Activated B cell treated with CpG ODN at 0.5 μM for 24 hours (primary cell): ENCODE measurements around the gene VAC14. TPM values are rescaled to one million over a fixed set of nuclear protein-coding genes. Genes with fewer than 3 reads are reported as not detected.

Source experiments
- ATAC-seq: fragments of 200-7000 bp; cut with Tn5 transposase; one replicate; pipeline ENCODE4 v1.10.0; 2021; ENCODE audit warnings: low read depth, mild to moderate bottlenecking, moderate library complexity
- CTCF ChIA-PET: fragments of 350-600 bp; sonication (Branson Sonifier 250); formaldehyde crosslinking; loops from one replicate; lab custom pipeline; 2021; ENCODE audit warnings: antibody characterized with exemption; lab: Charles Lee
- POLR2A ChIA-PET: fragments of 350-600 bp; sonication (Branson Sonifier 250); formaldehyde crosslinking; loops from one replicate; lab custom pipeline; 2021; ENCODE audit warnings: antibody characterized with exemption; lab: Charles Lee
- DNase-seq: peaks from one replicate; pipeline ENCODE4 v3.0.0; 2022
- H3K27ac Mint-ChIP-seq: one replicate; pipeline ENCODE4 v1.8.0; 2020; ENCODE audit warnings: mixed read lengths
- H3K27me3 Mint-ChIP-seq: one replicate; pipeline ENCODE4 v1.8.0; 2021; ENCODE audit warnings: mixed read lengths
- H3K36me3 Mint-ChIP-seq: one replicate; pipeline ENCODE4 v1.8.0; 2021; ENCODE audit warnings: low read depth, mixed read lengths
- H3K4me1 Mint-ChIP-seq: one replicate; pipeline ENCODE4 v1.8.0; 2021; ENCODE audit warnings: mixed read lengths
- H3K4me3 Mint-ChIP-seq: one replicate; pipeline ENCODE4 v1.8.0; 2020; ENCODE audit warnings: mild to moderate bottlenecking, mixed read lengths
- H3K9me3 Mint-ChIP-seq: one replicate; pipeline ENCODE4 v1.8.0; 2020; ENCODE audit warnings: mixed read lengths
- intact Hi-C: fragments of 100-400 bp; cut with micrococcal nuclease; formaldehyde crosslinking; loops from one replicate; pipeline ENCODE4 v1.15.1; 2024
- total RNA-seq: library from RNA; stranded (reverse); gene quantifications from 2 replicates; pipeline ENCODE4 v1.2.3, GENCODE V29; 2022
- TF ChIP-seq, protein P1 (sequence below): fragments of 200-600 bp; IDR thresholded peaks from one replicate; pipeline ENCODE4 v1.8.0; 2022; ENCODE audit warnings: antibody characterized with exemption, mild to moderate bottlenecking

Gene VAC14
- total RNA-seq, 1 donor from 2014 or later = 53.4 TPM

GRCh38 chr16:70685061-70685937 lies 115.7 kb downstream of the VAC14 start:
- TF ChIP-seq, protein P1, sequence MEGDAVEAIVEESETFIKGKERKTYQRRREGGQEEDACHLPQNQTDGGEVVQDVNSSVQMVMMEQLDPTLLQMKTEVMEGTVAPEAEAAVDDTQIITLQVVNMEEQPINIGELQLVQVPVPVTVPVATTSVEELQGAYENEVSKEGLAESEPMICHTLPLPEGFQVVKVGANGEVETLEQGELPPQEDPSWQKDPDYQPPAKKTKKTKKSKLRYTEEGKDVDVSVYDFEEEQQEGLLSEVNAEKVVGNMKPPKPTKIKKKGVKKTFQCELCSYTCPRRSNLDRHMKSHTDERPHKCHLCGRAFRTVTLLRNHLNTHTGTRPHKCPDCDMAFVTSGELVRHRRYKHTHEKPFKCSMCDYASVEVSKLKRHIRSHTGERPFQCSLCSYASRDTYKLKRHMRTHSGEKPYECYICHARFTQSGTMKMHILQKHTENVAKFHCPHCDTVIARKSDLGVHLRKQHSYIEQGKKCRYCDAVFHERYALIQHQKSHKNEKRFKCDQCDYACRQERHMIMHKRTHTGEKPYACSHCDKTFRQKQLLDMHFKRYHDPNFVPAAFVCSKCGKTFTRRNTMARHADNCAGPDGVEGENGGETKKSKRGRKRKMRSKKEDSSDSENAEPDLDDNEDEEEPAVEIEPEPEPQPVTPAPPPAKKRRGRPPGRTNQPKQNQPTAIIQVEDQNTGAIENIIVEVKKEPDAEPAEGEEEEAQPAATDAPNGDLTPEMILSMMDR = no peak
- Mint-ChIP-seq H3K9me3 (no peaks in the 10 kb centered on the region), H3K27me3 (peaks cover 4% of the 10 kb centered on the region), H3K4me1 (peaks cover 9% of the 10 kb centered on the region), H3K4me3 (no peak overlapping the region), H3K36me3 (peaks cover 8% of the 10 kb centered on the region), H3K27ac (no peak overlapping the region)
- intact Hi-C loops = no loop called here
- ATAC-seq = peak; percentile 34
- ChIA-PET CTCF (no interaction called here), POLR2A (no interaction called here)
- no peak for DNase-seq

- ATAC-seq (no peak), DNase-seq (no peak)
- peaks cover 4% of the 10 kb centered on the region for H3K27me3 Mint-ChIP-seq
- TF ChIP-seq, protein P1 = no peak
- CTCF ChIA-PET = no interaction called here
- intact Hi-C loops = no loop called here
- no peak overlapping the region for H3K27ac Mint-ChIP-seq
- H3K9me3 Mint-ChIP-seq = no peaks in the 10 kb centered on the region
- peaks cover 7% of the 10 kb centered on the region for H3K36me3 Mint-ChIP-seq
- POLR2A ChIA-PET = no interaction called here
- peaks cover 9% of the 10 kb centered on the region for H3K4me1 Mint-ChIP-seq
- peak overlapping the region; percentile 24 for H3K4me3 Mint-ChIP-seq
Measured at GRCh38 chr16:70684146-70685060, 116.6 kb downstream of the VAC14 start.

DNA sequence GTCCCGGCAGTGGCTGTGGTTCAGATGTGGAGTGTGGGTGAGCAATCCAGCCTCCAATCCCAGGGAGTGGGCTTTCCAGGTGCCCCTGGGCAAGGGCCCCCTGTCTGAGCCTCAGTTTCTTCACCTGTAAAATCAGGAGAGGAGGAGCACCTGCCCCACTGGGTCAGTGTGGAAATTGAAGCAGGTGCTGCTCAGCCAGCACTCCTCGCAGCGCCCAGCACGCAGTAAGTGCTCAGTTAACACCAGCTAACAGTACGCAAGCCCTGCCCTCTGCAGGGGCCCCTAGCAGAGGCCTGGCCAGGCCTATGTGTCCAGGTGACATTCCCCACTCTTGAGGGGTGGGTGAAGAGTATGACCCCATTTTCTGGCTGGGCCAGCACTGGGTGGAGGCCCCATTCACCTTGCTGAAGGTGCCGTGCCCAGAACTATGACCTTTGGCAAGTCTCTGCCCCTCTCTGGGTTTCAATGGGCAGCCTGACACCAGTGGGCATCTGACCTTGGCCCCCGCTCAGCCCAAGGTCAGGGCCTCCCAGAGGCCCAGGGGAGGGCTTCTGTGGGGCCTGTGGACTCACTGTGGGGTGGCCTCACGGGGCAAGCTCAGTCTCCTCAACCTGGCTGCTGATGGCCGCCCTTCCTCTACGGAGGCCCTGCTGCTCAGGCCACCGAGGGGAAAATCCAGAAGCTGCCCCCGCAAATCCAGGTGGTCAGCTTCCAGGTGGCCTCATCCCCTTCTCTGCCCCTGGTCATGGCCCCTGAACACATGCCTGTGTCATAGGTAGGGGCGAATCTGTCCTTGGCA lies 117.6 kb downstream of the VAC14 start:
- Mint-ChIP-seq H3K27me3 (peaks cover 4% of the 10 kb centered on the region), H3K27ac (no peak overlapping the region), H3K36me3 (peaks cover 3% of the 10 kb centered on the region), H3K4me3 (no peak overlapping the region), H3K4me1 (peaks cover 9% of the 10 kb centered on the region), H3K9me3 (no peaks in the 10 kb centered on the region)
- ChIA-PET CTCF (no interaction called here), POLR2A (no interaction called here)
- intact Hi-C loops = no loop called here
- ATAC-seq = no peak
- TF ChIP-seq, protein P1 = no peak
- no peak for DNase-seq

DNA sequence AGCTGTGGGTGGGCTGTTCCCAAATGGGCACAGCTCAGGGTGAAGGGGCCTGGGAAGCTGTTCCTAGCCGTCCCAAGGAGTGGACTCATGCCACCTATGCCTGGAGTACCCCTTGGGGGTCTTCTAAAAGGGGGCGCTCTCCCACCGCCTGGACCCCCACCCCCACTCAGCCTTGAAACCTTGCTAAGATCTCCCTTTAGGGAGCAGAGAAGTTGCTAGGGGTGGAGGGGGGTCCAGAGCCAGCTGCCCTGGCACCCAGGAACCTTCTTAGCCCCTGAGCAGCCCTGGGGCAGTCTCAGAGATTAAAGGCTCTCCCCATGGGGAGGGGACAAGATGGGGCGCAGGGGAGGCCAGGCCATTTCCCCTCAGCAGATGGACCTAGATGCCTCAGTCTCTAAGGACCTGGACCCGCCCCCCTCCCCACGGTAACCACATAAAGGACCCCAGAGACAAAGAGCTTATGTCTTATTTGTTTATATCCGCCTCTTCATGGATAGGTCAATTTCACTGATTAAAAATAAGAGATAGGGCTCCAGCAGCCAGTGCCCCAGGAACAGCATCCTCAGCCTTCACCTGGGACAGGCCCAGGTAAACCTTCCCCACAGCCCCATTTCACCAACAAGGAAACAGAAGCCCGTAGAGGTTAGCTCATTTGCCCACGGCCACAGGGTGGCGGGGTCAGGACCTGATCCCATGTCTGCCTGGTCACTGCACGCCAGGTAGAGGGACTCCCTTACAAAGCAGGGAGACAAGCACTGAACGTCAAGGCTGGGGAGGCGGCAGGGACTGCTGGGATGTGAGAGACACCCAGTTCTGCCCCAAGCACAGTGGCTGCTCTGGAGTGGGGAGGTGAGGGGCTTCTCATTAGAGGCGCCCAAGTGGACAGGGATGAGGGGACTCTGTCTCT lies 118.5 kb downstream of the VAC14 start:
- no peaks in the 10 kb centered on the region for H3K9me3 Mint-ChIP-seq
- DNase-seq (no peak), ATAC-seq (no peak)
- TF ChIP-seq, protein P1 = no peak
- peaks cover 9% of the 10 kb centered on the region for H3K4me1 Mint-ChIP-seq
- intact Hi-C loops = no loop called here
- H3K4me3 Mint-ChIP-seq = no peak overlapping the region
- CTCF ChIA-PET = no interaction called here
- no peak overlapping the region for H3K27ac Mint-ChIP-seq
- peaks cover 4% of the 10 kb centered on the region for H3K27me3 Mint-ChIP-seq
- POLR2A ChIA-PET = no interaction called here
- peaks cover 2% of the 10 kb centered on the region for H3K36me3 Mint-ChIP-seq
